ENCODE data around the gene MAGEL2.
"Not testable (repeated sequence)": the region's sequence is repeated elsewhere in the genome, so short reads cannot be mapped to it uniquely, and the experiment has no call there.

Gene MAGEL2

DNA sequence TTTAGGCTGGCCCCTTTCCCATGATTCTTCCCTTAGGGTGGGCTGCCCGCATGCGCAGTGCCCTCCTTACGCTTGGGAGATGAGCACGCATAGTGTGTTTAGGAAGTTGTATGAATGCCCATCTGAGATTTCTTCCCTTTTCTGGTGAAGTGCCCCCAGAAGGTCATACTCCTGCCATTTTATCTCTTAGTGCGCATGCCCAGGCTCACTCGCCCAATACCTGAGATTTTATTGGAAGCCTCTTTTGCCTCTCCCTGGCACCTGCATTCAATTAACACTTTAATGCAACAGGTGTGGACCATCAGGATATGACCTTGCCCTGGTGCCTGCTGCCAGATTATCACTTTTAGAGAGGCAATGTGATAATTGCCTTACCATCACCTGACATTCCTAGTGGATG, 45.5 kb downstream of the MAGEL2 start:
- no peak for DNase-seq

DNA sequence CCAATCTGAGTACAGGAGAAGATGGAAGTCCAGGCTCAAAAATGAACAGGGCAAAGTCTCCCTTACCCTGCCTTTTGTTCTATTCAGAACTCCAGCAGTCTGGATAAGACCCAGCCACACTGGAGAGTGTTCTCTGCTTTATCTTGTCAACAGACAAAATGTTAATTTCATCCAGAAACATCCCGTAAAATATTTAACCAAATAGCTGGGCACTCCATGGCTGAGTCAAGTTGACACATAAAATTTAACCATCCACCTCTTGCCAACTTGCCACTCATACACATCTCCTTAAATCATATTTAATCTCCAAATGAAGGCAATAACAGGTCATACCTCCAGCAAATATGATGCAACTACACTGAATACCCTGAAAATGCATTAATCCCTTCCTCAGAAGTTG, 48.6 kb downstream of the MAGEL2 start:
- DNase-seq = no peak

DNA sequence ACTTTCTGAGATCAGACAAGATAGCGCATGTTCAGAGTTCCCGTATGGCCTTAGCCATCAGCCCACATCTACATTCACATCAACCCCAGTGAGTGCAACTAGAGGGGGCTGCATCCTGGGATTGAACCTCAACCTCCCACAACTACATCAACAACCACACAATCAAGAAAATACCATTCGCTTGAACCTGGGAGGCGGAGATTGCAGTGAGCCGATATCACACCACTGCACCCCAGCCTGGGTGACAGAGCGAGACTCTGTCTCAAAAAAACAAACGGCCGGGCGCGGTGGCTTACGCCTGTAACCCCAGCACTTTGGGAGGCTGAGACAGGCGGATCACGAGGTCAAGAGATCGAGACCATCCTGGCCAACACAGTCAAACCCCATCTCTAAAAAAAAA, 50.4 kb downstream of the MAGEL2 start:
- not testable (repeated sequence) for DNase-seq

DNA sequence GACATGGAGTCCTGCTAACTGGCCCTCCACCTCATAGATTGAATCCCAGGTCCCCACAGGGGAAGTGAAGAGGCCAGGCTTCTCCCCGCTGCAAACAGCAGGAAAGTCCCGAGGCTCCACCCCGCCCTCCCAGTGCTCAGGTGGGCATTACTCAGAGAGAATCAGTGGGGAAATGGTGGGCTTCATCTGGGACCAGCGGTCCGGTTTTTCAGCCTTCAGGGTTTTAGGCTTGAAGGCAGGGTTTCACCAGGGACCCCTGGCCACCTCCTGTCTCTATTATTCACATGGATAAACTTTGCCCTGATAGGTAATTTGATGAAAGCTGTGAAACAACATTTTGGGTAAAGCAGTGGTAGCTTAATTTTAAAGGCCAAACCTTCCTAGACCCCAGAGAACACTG, 50.9 kb downstream of the MAGEL2 start:
- DNase-seq = no peak

DNA sequence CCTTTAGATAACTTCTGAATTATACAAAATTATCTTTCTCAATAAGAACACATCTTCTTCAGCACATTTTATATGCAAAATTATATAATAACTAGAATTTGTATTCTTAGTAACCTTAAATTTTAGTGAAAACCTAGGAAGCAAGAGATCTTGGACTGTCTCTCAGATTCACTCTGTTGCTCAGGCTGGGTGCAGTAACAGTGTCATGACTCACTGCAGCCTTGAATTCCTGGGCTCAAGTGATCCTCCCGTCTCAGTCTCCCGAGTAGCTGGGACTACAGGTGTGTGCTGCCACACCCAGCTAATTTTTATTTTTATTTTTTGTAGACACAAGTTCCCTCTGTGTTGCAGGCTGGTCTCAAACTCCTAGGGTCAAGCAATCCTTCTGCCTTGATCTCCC, 52.3 kb downstream of the MAGEL2 start:
- no peak for DNase-seq

DNA sequence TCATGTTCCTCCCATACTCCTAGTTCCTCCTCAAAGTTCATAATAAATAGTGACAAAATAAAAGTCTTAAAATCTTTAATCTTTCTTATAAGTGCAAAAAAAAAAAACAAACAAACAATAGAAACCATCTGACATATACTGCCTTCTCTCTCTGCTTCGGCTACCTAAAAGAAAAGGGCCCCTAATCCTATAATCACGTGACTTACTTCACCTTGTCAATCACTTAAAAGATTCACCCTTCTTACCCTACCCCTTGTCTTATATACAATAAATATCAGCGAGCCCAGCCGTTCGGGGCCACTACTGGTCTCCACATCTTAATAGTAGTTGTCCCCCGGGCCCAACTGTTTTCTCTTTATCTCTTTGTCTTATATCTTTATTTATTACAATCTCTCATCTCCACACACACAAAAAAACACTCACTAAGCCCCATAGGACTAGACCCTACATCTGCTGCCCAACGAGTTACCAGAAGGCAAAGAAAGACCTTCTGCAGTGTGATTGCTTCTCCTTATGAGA, 53.4 kb downstream of the MAGEL2 start:
- no peak for DNase-seq
